Activated T-helper 1 cell treated with anti-CD3 and anti-CD28 coated beads, Interleukin-2, amount 50 U/mL, for 16 hours (primary cell): ENCODE measurements around the gene MRPL49.
A peak's percentile ranks its signal among the peaks of the same experiment; 100 is the strongest.

Source experiments
- DNase-seq, 2 donors: peaks; one replicate each; pipeline ENCODE4 v3.0.0-alpha.2; 2020; ENCODE audit warnings: low read depth in 1 of 2, low spot score in 1 of 2

Gene MRPL49

DNA sequence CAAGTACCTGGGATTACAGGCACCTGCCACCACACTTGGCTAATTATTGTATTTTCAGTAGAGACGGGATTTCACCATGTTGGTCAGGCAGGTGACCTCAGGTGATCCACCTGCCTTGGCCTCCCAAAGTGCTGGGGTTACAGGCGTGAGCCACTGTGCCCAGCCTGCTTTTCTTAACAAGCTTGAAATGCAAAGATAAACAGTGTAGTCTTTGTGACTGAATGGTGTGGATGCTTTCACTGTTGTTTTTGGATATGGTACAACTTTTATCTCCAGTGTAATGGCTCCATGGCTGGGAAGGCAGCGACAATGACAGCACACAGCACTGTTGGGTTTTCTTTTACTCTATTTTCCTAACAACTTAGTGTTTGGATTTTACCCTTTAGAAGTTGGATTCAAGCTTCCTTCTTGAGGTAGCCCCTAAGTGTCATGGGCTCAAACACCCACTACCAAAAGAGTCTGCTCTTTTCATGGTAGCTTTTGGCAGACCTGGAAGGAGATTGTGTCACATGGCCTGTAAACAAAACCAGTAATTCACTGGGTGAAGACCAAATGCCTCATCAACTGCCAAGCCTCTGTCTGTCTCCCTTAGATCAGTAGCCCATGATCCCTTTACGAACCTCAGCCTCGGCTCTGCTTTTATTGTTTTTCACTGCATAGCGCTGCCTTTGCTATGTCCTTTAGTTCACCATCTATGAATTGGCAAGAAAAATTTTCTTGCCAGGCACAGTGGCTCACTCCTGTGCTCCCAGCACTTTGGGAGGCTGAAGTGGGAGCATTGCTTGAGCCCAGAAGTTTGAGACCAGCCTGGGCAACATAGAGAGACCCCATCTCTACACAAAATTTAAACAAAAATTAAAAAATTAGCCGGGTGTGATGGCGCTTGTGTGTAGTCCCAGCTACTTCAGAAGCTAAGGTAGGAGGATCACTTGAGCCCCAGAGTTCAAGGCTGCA, 19.7 kb upstream of the MRPL49 start:
- DNase-seq: no peak

DNA sequence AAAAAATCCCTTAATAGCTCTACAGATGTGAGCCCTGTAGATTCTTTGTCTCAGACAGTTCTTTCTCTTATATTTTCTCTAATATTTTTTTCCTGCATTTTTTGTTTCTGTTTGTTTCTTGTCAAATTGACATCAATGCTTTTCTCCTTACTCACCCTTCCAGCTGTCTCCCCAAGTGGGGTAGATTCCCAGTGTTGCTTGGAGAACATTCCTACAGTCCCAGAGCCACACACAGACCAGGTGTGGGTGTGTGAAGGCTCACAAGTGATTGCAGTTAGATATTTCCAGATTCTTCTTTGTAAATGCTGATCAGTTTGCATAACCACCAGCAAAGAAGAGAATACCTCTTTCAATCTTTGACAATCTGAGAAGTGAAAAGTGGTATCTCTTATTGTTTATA, 18.6 kb upstream of the MRPL49 start:
- DNase-seq: no peak

DNA sequence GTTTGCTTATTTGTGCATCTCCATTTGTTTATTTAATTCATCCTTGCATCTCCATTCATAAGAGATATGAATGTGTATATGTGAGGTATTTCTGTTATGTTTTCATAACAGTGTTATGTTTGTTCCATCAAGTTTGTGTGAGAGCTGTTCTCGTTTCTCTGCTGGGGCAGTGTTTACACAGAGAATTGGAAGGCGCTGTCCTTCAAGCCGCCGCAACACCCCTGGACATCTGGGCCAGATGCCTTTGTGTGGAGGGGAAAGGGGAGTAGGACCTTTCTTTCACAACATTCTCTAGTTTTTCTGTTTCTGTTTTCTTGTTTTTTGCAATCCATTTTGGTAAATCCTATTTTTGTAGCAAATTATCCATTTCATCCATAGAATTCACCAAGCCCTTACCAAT, 17.5 kb upstream of the MRPL49 start:
- no peak for DNase-seq

DNA sequence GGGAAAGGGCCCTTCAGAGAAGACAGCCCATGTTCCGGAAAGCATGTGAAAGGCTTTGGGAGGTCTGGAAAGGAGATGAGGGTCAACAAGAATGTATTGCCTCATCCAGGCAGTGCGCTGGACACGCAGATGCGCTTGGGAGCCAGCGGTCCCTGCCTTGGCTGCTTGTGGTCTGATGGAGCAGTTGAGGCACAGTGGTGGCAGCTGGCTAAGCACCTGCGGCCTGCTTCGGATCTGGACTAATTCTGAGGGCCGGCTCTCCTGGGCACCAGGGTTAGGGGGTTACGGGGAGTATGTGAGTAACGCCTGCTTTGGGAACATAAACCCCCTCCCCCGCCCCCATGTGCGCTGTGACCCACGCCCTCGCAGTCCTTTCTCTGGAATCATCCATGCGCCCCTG, 15.0 kb upstream of the MRPL49 start:
- DNase-seq: no peak

DNA sequence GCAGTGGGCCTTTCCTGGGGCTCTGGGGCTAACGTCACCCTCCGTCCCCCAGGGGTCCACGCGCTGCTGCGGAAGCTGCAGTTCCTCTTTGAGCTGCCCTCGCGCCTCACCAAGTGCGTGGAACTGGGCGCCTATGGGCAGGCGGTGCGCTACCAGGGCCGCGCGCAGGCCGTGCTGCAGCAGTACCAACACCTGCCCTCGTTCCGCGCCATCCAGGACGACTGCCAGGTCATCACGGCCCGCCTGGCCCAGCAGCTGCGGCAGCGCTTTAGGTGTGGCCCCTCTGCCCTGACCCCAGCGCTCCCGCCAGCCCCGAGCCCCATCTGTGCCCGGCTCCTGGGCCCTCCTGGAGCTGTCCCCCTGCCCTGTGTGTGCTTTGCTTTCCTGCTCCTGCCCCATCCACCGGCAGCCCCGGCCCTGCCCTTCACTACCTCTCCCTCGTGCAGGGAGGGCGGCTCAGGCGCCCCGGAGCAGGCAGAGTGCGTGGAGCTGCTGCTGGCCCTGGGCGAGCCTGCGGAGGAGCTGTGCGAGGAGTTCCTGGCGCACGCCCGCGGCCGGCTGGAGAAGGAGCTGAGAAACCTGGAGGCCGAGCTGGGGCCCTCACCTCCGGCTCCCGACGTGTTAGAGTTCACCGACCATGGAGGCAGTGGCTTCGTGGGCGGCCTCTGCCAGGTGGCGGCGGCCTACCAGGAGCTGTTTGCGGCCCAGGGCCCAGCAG, 14.2 kb upstream of the MRPL49 start:
- no peak for DNase-seq

DNA sequence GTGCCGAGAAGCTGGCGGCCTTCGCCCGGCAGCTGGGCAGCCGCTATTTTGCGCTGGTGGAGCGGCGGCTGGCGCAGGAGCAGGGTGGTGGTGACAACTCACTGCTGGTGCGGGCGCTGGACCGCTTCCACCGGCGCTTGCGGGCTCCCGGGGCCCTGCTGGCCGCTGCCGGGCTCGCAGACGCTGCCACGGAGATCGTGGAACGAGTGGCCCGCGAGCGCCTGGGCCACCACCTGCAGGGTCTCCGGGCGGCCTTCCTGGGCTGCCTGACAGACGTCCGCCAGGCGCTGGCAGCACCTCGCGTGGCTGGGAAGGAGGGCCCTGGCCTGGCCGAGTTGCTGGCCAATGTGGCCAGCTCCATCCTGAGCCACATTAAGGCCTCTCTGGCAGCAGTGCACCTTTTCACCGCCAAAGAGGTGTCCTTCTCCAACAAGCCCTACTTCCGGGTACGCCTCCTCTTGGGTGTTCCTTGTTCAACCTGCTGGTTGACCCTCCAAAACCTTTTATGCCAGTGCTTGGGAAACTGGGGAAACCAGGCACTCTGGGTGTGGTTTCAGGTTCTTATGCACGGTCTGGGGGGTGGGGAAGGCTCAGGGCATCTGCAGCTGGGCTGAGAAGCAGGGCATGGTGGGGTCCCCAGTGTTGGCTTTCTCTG, 13.5 kb upstream of the MRPL49 start:
- no peak for DNase-seq

DNA sequence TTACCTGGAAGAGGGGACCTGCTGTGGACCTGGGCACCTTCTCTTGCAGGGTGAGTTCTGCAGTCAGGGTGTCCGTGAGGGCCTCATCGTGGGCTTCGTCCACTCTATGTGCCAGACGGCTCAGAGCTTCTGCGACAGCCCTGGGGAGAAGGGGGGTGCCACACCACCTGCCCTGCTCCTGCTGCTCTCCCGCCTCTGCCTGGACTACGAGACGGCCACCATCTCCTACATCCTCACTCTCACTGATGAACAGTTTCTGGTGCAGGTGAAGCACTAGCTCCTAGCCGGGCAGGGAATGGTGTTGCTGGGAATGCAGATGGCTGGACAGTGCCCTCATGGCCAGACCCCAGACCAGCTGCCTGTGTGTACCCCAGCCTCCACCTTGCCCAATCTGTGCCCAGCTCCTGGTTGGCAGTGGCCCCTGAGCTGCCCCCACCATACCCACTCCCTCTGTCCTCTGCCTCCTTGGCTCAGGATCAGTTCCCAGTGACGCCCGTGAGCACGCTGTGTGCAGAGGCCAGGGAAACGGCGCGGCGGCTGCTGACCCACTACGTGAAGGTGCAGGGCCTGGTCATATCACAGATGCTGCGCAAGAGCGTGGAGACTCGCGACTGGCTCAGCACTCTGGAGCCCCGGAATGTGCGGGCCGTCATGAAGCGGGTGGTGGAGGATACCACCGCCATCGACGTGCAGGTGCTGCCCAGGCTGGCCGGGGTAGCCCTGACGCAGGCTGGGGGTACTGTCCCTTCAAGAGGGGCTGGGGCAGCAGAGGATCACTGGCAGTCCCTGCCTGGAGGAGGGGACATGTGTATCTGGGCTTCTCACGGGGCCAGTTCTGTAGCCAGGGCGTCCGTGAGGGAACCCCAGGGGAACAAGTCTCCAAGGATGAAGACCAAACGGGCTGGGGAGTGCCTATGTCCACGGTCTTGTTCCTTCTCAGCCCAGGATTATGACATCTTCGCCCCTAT, 12.6 kb upstream of the MRPL49 start:
- DNase-seq: no peak

DNA sequence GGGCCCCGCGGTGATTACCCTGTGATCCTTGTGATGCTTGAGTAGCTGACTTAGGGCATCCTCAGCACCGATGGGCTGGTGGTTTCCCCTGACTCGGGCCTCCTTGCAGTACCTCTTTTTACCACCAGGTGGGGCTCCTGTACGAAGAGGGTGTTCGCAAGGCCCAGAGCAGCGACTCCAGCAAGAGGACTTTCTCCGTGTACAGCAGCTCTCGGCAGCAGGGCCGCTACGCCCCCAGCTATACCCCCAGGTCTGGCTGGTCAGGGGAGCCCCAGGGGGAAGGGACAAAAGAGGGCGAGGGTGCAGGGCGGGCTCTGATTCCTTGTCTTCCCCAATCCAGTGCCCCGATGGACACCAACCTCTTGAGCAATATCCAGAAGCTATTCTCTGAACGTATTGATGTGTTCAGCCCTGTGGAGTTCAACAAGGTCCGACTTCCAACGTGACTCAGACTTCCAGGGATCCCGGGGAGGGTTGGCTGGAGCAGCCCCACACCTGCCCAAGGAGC, 11.7 kb upstream of the MRPL49 start:
- DNase-seq: peak; percentile 89 to 99

DNA sequence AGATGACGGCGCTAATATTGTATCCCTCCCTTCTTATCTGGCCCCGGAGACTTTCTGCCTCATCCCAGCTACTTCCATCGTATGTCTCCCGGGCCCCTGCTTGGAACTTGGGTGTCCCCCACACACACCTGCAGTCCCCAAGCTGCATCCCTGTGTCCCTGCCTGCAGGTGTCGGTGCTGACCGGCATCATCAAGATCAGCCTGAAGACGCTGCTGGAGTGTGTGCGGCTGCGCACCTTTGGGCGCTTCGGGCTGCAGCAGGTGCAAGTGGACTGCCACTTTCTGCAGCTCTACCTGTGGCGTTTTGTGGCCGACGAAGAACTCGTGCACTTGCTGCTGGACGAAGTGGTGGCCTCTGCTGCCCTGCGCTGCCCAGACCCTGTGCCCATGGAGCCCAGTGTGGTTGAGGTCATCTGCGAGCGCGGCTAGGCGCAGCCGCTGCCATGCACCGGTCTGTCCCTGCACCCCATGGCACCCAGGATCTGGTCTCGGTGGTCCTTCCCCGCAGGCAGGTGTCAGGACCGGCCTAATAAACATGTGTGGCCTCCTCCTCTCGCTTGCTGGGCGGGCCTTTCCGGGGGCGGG, 10.9 kb upstream of the MRPL49 start:
- DNase-seq: no peak

DNA sequence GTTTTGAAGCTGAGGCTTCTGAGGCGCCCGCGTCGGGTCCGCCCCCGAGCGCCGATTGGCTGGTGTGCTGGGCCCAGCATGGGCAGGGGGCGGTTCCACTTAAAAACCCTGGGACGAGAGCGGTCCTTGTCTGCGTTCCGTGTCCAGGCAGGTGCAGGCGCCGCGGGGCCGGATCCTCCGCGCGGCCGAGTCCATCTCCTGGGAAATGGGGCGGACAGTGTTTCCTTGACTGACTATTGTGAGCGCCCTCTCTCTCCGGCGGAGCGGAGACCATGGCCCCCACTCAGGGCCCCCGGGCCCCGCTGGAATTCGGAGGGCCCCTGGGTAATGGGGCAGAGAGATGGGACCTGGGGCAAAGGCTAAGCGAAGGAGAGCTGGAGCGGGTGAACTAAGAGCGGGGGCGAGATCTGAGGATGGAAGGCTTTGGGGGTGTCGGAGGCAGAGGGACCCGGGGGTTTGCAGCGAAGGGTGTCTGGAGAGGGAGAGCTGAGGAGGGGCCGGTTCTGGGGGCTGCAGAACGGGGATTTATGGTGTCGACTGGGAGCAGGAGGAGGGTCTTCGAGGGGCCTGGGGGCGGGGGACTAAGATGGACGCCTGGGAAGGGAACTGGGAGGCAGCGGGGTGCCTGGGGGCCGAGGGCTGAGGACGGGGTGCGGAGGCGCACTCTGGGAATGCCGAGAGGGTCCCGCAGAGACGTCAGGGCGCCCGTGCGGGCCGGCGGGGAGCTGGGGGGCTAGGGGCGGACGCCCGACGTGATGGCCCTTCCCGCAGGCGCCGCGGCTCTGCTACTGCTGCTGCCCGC, 10.2 kb upstream of the MRPL49 start, which contains the start of gene TM7SF2:
TM7SF2 (plus strand) TSS at position 129 of the 802 bp plus-strand sequence; CDS start at position 273, 144 bp downstream.
- peak; percentile 87 to 88 for DNase-seq

DNA sequence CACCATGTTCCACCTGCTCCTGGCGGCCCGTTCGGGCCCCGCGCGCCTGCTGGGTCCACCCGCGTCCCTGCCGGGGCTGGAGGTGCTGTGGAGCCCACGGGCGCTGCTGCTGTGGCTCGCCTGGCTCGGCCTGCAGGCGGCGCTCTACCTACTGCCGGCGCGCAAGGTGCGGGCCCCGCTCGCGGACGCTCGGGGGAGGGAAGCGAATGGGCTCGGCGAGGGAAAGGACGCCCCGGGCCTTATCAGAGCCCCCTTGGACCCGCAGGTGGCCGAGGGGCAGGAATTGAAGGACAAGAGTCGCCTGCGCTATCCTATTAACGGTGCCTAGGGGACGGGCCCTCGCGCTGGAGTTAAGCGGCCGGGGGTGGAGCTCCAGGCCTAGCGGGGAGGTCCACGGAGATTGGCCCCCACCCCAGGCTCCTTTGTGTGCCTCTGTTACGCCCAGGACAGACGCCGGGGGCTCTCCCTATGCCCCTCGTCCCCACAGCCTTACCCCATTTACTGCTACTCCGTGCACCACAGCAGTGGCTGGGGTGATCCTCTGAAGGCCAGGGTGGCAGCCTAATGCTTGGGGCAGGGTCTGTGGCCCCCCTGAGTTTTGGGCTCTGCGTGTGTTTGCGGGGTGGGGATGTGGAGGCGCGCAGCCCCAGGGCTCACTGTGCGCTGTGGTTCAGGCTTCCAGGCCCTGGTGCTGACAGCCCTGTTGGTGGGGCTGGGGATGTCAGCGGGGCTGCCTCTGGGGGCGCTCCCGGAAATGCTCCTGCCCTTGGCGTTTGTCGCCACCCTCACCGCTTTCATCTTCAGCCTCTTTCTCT, 9.4 kb upstream of the MRPL49 start:
- peak; percentile 63 to 67 for DNase-seq

DNA sequence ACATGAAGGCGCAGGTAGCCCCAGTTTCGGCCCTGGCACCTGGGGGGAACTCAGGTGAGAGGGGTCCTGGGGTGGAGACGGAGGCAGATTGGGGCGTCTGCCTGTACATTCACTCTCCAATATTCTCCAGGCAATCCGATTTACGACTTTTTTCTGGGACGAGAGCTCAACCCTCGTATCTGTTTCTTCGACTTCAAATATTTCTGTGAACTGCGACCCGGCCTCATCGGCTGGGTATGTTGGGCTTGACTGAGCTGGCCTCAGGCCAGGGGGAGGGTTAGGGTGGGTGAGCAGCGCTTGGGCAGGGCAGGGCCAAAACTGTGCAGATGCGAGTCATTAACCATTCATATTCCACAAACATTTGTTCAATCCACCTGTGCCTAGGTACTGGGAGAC, 8.8 kb upstream of the MRPL49 start:
- DNase-seq: no peak

DNA sequence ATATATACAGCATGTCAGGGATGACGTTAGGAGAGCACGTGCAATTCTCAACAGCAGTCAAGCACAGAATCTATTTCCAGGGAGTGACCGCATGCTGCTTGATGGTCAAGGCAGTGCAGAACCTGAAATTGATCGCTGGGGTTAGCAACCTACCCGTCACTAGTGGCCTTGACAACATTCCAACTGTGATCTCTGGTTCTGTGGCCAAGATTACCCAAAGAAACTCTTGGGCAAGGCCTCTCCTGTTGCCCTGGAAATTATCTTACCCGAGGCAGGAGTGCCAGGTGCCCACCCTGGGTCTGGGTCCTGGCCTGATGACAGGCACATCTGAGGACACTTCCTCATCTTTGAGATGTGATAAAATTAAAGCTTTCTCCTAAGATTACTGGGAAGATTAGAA, 8.3 kb upstream of the MRPL49 start:
- DNase-seq: no peak

DNA sequence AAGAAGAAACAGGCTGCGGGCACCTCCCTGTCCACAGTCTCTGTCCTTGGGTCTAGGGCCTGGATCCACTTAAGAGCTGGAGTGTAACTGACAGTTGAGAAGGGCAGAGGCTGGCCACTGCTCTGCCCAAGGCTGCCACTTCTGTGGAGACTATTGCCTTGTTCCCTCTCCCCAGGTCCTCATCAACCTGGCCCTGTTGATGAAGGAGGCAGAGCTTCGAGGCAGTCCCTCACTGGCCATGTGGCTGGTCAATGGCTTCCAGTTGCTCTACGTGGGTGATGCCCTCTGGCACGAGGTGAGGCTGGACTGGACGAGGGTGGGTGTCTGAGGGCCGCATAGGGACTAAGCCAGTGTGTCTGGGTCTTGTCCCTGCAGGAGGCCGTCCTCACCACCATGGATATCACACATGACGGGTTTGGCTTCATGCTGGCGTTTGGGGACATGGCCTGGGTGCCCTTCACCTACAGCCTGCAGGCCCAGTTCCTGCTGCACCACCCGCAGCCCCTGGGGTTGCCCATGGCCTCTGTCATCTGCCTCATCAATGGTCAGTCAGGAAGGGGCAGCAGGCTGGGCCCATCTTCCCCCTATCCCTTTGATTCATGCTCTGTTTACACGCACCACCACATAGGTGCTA, 7.5 kb upstream of the MRPL49 start:
- no peak for DNase-seq

DNA sequence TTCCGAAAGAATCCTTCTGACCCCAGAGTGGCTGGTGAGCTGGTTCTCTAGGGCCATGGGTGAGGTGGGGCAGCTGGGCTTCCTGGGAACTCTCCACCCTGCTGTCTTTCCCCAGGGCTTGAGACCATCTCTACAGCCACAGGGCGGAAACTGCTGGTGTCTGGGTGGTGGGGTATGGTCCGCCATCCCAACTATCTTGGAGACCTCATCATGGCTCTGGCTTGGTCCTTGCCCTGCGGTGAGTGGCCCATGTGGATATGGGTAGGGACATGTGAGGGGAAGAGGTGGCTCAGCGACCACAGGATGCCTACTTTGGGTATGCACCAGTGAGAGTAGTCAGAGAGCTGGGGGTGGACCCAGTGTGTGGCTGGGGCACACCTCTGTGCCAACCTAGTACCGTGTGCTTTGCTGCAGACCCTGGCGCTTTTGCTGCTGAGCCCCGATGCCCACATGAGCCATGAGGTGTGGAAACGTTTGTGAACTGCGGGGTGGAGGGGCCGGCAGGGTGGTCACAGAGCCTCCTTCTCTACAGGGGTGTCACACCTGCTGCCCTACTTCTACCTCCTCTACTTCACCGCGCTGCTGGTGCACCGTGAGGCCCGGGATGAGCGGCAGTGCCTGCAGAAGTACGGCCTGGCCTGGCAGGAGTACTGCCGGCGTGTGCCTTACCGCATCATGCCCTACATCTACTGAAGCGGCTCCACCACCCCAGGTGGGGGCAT, 6.6 kb upstream of the MRPL49 start:
- DNase-seq: no peak

DNA sequence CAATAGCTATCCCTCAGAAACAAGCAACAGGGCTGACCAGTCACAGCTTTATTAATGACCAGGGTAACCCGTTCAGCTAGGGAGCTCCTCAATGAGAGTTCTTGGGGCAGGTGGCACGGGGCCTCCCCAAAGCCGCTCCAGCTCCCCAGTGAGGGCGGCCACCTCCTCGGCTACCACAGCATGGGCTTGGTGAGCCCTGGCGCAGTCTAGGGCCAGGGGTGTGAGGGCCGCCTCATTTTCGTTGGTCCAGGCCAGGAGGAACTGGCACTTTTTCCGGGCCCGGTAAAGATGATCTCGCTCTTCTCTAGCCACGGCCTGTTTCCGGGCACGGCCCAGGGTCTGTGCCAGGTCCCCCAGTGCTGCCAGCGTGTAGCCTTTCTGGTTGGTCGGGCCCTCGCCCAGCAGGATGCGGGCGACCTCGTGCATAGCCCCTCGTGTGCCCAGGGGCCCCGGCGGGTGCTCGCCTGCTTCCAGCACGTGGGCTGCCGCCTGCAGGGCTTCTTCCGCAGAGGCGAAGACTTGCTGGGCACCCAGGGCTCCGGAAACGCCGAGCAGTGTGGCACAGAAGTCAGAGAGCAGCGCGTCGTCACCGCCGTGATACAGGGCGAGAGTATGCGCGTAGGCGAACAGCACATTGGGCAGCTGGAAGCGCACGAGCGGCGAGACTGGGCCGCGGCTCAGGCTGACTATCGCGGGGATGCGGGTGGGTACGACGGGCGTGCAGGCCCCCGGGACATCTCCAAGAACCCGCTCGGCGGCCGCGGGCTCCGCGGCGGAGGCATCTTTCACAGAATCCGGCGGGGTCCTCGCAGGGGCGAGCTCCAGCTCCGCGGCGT, 5.5 kb upstream of the MRPL49 start:
- DNase-seq: peak in 1 of 2 donors; percentile 49
